ENCODE results near the gene HDHD5. TPM values are rescaled to one million over a fixed set of nuclear protein-coding genes. Genes with fewer than 3 reads are reported as not detected.

Gene HDHD5
- total and polyA plus RNA-seq, 2 of the 13 experiments (the other 11 are each of a cell fraction or from before 2014, with no cell fraction given), result not detected

DNA sequence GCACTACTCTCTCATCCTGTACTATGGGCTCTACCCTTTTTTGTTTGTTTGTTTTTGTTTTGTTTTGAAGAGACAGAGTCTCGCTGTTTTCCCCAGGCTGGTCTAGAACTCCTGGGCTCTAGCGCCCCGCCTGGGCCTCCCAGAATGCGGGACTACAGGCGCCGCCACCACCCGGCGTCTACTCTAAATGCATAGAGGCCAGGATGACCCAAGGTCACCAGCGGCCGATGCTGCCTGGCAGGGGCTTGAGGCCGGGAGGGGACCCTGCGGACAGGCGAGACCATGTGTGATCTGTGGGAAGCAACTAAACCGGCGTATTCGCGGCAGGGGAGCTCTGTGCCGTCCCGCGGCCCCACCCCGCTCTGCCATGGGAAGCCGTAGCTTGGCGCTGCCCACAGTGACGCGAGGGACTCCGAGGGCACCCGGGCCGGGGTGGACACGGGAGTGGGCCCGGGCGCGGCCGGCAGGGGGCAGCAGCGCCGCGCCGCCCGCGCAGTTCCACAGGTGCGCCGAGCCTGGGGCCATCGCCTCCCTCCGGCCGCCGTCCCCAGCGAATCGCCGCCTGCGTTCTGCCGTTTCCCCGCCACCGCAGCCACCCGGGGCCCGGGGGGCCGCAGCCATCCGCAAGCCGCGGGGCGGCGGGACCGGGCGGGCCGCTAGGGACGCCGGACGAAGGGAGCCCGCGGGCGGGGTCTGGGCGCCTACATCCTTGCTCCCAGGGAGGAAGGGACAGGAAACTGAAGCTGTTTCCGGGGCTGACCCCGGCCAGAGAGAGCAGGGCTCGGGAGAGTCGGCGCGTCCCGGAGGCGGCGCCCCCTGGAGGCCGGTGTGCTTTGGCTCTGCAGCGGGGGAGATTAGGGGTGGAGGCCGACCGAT is 12.3 kb upstream of the HDHD5 start (continued):
- TF ChIP-seq ZIK1 (CRISPR knock-in tag; IDR thresholded peaks at IDR 0.05; ENCODE audit: borderline replicate concordance, low read depth), result peak; percentile 46; the same call in 1 of the 2 replicates
- no peak for TF ChIP-seq ZBTB8A (CRISPR knock-in tag; IDR thresholded peaks at IDR 0.05; ENCODE audit: borderline replicate concordance, low read depth)
- TF ChIP-seq RELA (CRISPR knock-in tag; IDR thresholded peaks at IDR 0.05), result no peak
- TF ChIP-seq ZNF776 (CRISPR knock-in tag; IDR thresholded peaks at IDR 0.05), result no peak
- TF ChIP-seq ERF (CRISPR knock-in tag; IDR thresholded peaks at IDR 0.05), result no peak
- TF ChIP-seq ZMYM2 (CRISPR knock-in tag; IDR thresholded peaks at IDR 0.05), result peak; percentile 62; the same call in 1 of the 2 replicates
- no peak for TF ChIP-seq HOXA5 (CRISPR knock-in tag; IDR thresholded peaks at IDR 0.05)
- TF ChIP-seq ZZZ3 (CRISPR knock-in tag; IDR thresholded peaks at IDR 0.05; ENCODE audit: borderline replicate concordance), result no peak
- TF ChIP-seq CENPX (CRISPR knock-in tag; IDR thresholded peaks at IDR 0.05), result no peak
- no peak; the same call in 1 of the 2 replicates for TF ChIP-seq SAP130 (CRISPR knock-in tag; IDR thresholded peaks at IDR 0.05; ENCODE audit: low read depth)
- no peak for TF ChIP-seq ZNF703 (CRISPR knock-in tag; IDR thresholded peaks at IDR 0.05; ENCODE audit: borderline replicate concordance)
- no peak for TF ChIP-seq CENPT (CRISPR knock-in tag; IDR thresholded peaks at IDR 0.05; ENCODE audit: low read depth)
- TF ChIP-seq FOXK1 (CRISPR knock-in tag; IDR thresholded peaks at IDR 0.05; ENCODE audit: borderline replicate concordance, low read depth), result peak; percentile 16; the same call in 1 of the 2 replicates
- TF ChIP-seq ZNF143 (CRISPR knock-in tag; IDR thresholded peaks at IDR 0.05), result no peak
- no peak for TF ChIP-seq ZNF780A (CRISPR knock-in tag; IDR thresholded peaks at IDR 0.05)
- no peak for TF ChIP-seq HMG20B (CRISPR knock-in tag; conservative IDR thresholded peaks at IDR 0.05)
- TF ChIP-seq FOSL2 (CRISPR knock-in tag; IDR thresholded peaks at IDR 0.05), result no peak
- TF ChIP-seq SOX6 (IDR thresholded peaks at IDR 0.05), result no peak
- TF ChIP-seq SOX6 (CRISPR knock-in tag; IDR thresholded peaks at IDR 0.05), result no peak
- TF ChIP-seq ISX (CRISPR knock-in tag; conservative IDR thresholded peaks at IDR 0.05), result no peak
- peak; percentile 71 for TF ChIP-seq ZMYM4 (CRISPR knock-in tag; IDR thresholded peaks at IDR 0.05)
- TF ChIP-seq, protein P1, sequence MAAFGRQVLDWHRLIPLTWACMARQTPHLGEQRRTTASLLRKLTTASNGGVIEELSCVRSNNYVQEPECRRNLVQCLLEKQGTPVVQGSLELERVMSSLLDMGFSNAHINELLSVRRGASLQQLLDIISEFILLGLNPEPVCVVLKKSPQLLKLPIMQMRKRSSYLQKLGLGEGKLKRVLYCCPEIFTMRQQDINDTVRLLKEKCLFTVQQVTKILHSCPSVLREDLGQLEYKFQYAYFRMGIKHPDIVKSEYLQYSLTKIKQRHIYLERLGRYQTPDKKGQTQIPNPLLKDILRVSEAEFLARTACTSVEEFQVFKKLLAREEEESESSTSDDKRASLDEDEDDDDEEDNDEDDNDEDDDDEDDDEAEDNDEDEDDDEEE (CRISPR knock-in tag; IDR thresholded peaks at IDR 0.05), result no peak
- no peak for TF ChIP-seq PHF20 (CRISPR knock-in tag; IDR thresholded peaks at IDR 0.05)
- TF ChIP-seq EP300 (IDR thresholded peaks at IDR 0.05; ENCODE audit: low read depth in 2 of 2, low read length in 2 of 2), result peak in 1 of 2 experiments; percentile 41; a peak in 1 of 4 replicates
- no peak for TF ChIP-seq EP300 (CRISPR knock-in tag; IDR thresholded peaks at IDR 0.05; ENCODE audit: borderline replicate concordance)
- TF ChIP-seq ATM (IDR thresholded peaks at IDR 0.05; ENCODE audit: borderline replicate concordance), result no peak
- no peak for TF ChIP-seq ZNF678 (CRISPR knock-in tag; IDR thresholded peaks at IDR 0.05)
- no peak for TF ChIP-seq ZFP62 (CRISPR knock-in tag; IDR thresholded peaks at IDR 0.05)
- TF ChIP-seq, protein P2, sequence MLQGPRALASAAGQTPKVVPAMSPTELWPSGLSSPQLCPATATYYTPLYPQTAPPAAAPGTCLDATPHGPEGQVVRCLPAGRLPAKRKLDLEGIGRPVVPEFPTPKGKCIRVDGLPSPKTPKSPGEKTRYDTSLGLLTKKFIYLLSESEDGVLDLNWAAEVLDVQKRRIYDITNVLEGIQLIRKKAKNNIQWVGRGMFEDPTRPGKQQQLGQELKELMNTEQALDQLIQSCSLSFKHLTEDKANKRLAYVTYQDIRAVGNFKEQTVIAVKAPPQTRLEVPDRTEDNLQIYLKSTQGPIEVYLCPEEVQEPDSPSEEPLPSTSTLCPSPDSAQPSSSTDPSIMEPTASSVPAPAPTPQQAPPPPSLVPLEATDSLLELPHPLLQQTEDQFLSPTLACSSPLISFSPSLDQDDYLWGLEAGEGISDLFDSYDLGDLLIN (CRISPR knock-in tag; IDR thresholded peaks at IDR 0.05; ENCODE audit: borderline replicate concordance), result no peak; the same call in 1 of the 2 replicates
- no peak for TF ChIP-seq PRMT3 (CRISPR knock-in tag; IDR thresholded peaks at IDR 0.05; ENCODE audit: borderline replicate concordance, low read depth)
- 0 out of 2 replicates have a peak, but pooled peaks have one; percentile 27 for TF ChIP-seq ZSCAN29 (CRISPR knock-in tag; conservative IDR thresholded peaks at IDR 0.05)
- TF ChIP-seq NFIC (IDR thresholded peaks at IDR 0.05; ENCODE audit: low read length), result no peak

Data from HepG2 (cell line).